ENCODE results near the gene PUS7L.

PUS7L gene

GRCh38 chr12:43742106-43742505 is 16.5 kb downstream of the PUS7L start:
- Histone ChIP-seq H3K4me2 (ENCODE audit: low read depth, low read length, poor library complexity, severe bottlenecking) (no peak overlapping the region), H3K36me3 (ENCODE audit: insufficient read depth, low read length) (peaks cover 12% of the 10 kb centered on the region; the same call in 1 of the 2 replicates), H3K79me2 (ENCODE audit: insufficient read depth, low read length) (no peaks in the 10 kb centered on the region), H3K9ac (ENCODE audit: low read depth, low read length, poor library complexity, severe bottlenecking) (no peak overlapping the region), H3K9me2 (replicated peaks; ENCODE audit: low read depth, low read length) (no peaks in the 10 kb centered on the region), H4K20me1 (ENCODE audit: insufficient read depth, low read length, poor library complexity, severe bottlenecking) (no peaks in the 10 kb centered on the region), H3K4me1 (ENCODE audit: insufficient read depth, low read length, poor library complexity, severe bottlenecking) (no peaks in the 10 kb centered on the region), H3K4me3 (ENCODE audit: low read length, poor library complexity, severe bottlenecking) (no peak overlapping the region), H3F3A (ENCODE audit: low read depth) (no peaks in the 10 kb centered on the region), H3K9me3 (ENCODE audit: insufficient read depth, low read depth, low read length) (no peaks in the 10 kb centered on the region), H3K27me3 (ENCODE audit: insufficient read depth, low read length, poor library complexity, severe bottlenecking) (no peaks in the 10 kb centered on the region), H2AFZ (ENCODE audit: low read length) (no peak overlapping the region)
- TF ChIP-seq CTCF (conservative IDR thresholded peaks at IDR 0.05; ENCODE audit: low read length) (no peak), EZH2phosphoT487 (IDR thresholded peaks at IDR 0.05; ENCODE audit: borderline replicate concordance) (no peak)

- Histone ChIP-seq H3F3A (ENCODE audit: low read depth) (no peaks in the 10 kb centered on the region), H3K4me2 (ENCODE audit: low read depth, low read length, poor library complexity, severe bottlenecking) (no peak overlapping the region), H4K20me1 (ENCODE audit: insufficient read depth, low read length, poor library complexity, severe bottlenecking) (no peaks in the 10 kb centered on the region), H3K27me3 (ENCODE audit: insufficient read depth, low read length, poor library complexity, severe bottlenecking) (no peaks in the 10 kb centered on the region), H3K9me3 (ENCODE audit: insufficient read depth, low read depth, low read length) (no peaks in the 10 kb centered on the region), H3K4me1 (ENCODE audit: insufficient read depth, low read length, poor library complexity, severe bottlenecking) (no peaks in the 10 kb centered on the region), H3K4me3 (ENCODE audit: low read length, poor library complexity, severe bottlenecking) (no peak overlapping the region), H3K36me3 (ENCODE audit: insufficient read depth, low read length) (peaks cover 22% of the 10 kb centered on the region; the same call in 1 of the 2 replicates), H3K9me2 (replicated peaks; ENCODE audit: low read depth, low read length) (no peaks in the 10 kb centered on the region), H3K9ac (ENCODE audit: low read depth, low read length, poor library complexity, severe bottlenecking) (no peak overlapping the region), H2AFZ (ENCODE audit: low read length) (no peak overlapping the region), H3K79me2 (ENCODE audit: insufficient read depth, low read length) (no peaks in the 10 kb centered on the region)
- TF ChIP-seq EZH2phosphoT487 (IDR thresholded peaks at IDR 0.05; ENCODE audit: borderline replicate concordance) = no peak
- TF ChIP-seq CTCF (conservative IDR thresholded peaks at IDR 0.05; ENCODE audit: low read length) = no peak
These were observed 18.0 kb downstream of the PUS7L start for GRCh38 chr12:43740511-43741100.

GRCh38 chr12:43737646-43738045 is 20.9 kb downstream of the PUS7L start:
- peaks cover 19% of the 10 kb centered on the region; the same call in 1 of the 2 replicates for H3K36me3 ChIP-seq (ENCODE audit: insufficient read depth, low read length)

More at GRCh38 chr12:43737646-43738045, 20.9 kb downstream of the PUS7L start:
- Histone ChIP-seq H3K4me2 (ENCODE audit: low read depth, low read length, poor library complexity, severe bottlenecking) (no peak overlapping the region), H3K9me2 (replicated peaks; ENCODE audit: low read depth, low read length) (no peaks in the 10 kb centered on the region), H3K79me2 (ENCODE audit: insufficient read depth, low read length) (no peaks in the 10 kb centered on the region), H3K4me3 (ENCODE audit: low read length, poor library complexity, severe bottlenecking) (no peak overlapping the region), H3K9me3 (ENCODE audit: insufficient read depth, low read depth, low read length) (no peaks in the 10 kb centered on the region), H2AFZ (ENCODE audit: low read length) (no peak overlapping the region), H3F3A (ENCODE audit: low read depth) (no peaks in the 10 kb centered on the region), H3K27me3 (ENCODE audit: insufficient read depth, low read length, poor library complexity, severe bottlenecking) (no peaks in the 10 kb centered on the region), H3K4me1 (ENCODE audit: insufficient read depth, low read length, poor library complexity, severe bottlenecking) (no peaks in the 10 kb centered on the region), H3K9ac (ENCODE audit: low read depth, low read length, poor library complexity, severe bottlenecking) (no peak overlapping the region), H4K20me1 (ENCODE audit: insufficient read depth, low read length, poor library complexity, severe bottlenecking) (no peaks in the 10 kb centered on the region)
- TF ChIP-seq CTCF (conservative IDR thresholded peaks at IDR 0.05; ENCODE audit: low read length) (no peak), EZH2phosphoT487 (IDR thresholded peaks at IDR 0.05; ENCODE audit: borderline replicate concordance) (no peak)
